HG03135 (cell line): ENCODE measurements around the gene ZNF17.

Experiments
- ATAC-seq: cut with Tn5 transposase; IDR thresholded peaks from one replicate; pipeline ENCODE4 v1.9.1; 2021; ENCODE audit warnings: mild to moderate bottlenecking, moderate library complexity; ENCODE audit not compliant: unreplicated experiment

The ZNF17 gene

GRCh38 chr19:57421037-57421436 is 10.1 kb downstream of the ZNF17 start:
- no peak for ATAC-seq

- peak; percentile 20 for ATAC-seq
Measured at GRCh38 chr19:57434386-57435061, 23.6 kb downstream of the ZNF17 start.

GRCh38 chr19:57435062-57435978 is 24.4 kb downstream of the ZNF17 start, which contains the start of gene ZNF749:
Gene ZNF749, plus strand, starts transcription at chr19:57435325. Its CDS starts 254 bp downstream, at chr19:57435579.
- ATAC-seq, result peak; percentile 96

GRCh38 chr19:57436417-57436816 is 25.5 kb downstream of the ZNF17 start:
- ATAC-seq, result no peak

- no peak for ATAC-seq
Measured at GRCh38 chr19:57437931-57438330, 27.0 kb downstream of the ZNF17 start.

- no peak for ATAC-seq
Measured at GRCh38 chr19:57438925-57439324, 28.0 kb downstream of the ZNF17 start.

- no peak for ATAC-seq
Measured at GRCh38 chr19:57441979-57442752, 31.2 kb downstream of the ZNF17 start.

- no peak for ATAC-seq
Measured at GRCh38 chr19:57443121-57443696, 32.2 kb downstream of the ZNF17 start.

- no peak for ATAC-seq
Measured at GRCh38 chr19:57452307-57452706, 41.3 kb downstream of the ZNF17 start.

GRCh38 chr19:57465680-57466381 is 54.9 kb downstream of the ZNF17 start:
- ATAC-seq, result no peak

GRCh38 chr19:57466489-57466888 is 55.5 kb downstream of the ZNF17 start:
- ATAC-seq, result no peak
